OCI-LY1 (cell line): Measurements from ENCODE around the gene FARP1.
"Not testable (repeated sequence)": the region's sequence is repeated elsewhere in the genome, so short reads cannot be mapped to it uniquely, and the experiment has no call there.

Experiments
- H2AFZ ChIP-seq: fragments of 200-600 bp; sonication (generic), shearing (Covaris generic); 2 replicates; pipeline ENCODE4 v1.6.0; 2014; ENCODE audit warnings: antibody characterized with exemption, mild to moderate bottlenecking, low read length
- H3F3A ChIP-seq: fragments of 200-600 bp; sonication (generic), shearing (Covaris generic); 2 replicates; pipeline ENCODE4 v1.6.0; 2014; ENCODE audit warnings: mild to moderate bottlenecking, antibody characterized with exemption, low read length, moderate library complexity; ENCODE audit not compliant: insufficient read depth
- H3K27ac ChIP-seq: fragments of 200-600 bp; sonication (generic); 2 replicates; pipeline ENCODE4 v1.5.1; 2014; ENCODE audit warnings: low read length, mixed run types, mild to moderate bottlenecking, low read depth; ENCODE audit not compliant: poor library complexity, severe bottlenecking
- H3K27me3 ChIP-seq: fragments of 200-600 bp; sonication (generic); 2 replicates; pipeline ENCODE4 v1.6.0; 2014; ENCODE audit warnings: antibody characterized with exemption, mild to moderate bottlenecking, low read length, moderate library complexity; ENCODE audit not compliant: insufficient read depth
- H3K36me3 ChIP-seq: fragments of 200-600 bp; sonication (generic); 2 replicates; pipeline ENCODE4 v1.6.1; 2014; ENCODE audit warnings: mild to moderate bottlenecking, antibody characterized with exemption, low read length, moderate library complexity, mixed read lengths; ENCODE audit not compliant: insufficient read depth
- H3K4me1 ChIP-seq: fragments of 200-600 bp; sonication (generic); 2 replicates; pipeline ENCODE4 v1.5.1; 2014; ENCODE audit warnings: mild to moderate bottlenecking, low read length, moderate library complexity; ENCODE audit not compliant: insufficient read depth, severe bottlenecking
- H3K4me2 ChIP-seq: fragments of 200-600 bp; sonication (generic), shearing (Covaris generic); 2 replicates; pipeline ENCODE4 v1.6.1; 2014; ENCODE audit warnings: low read length
- H3K4me3 ChIP-seq: fragments of 200-600 bp; sonication (generic); 2 replicates; pipeline ENCODE4 v1.5.1; 2014; ENCODE audit warnings: low read length, low read depth, mild to moderate bottlenecking, mixed read lengths; ENCODE audit not compliant: poor library complexity, severe bottlenecking
- H3K79me2 ChIP-seq: fragments of 200-600 bp; shearing (Covaris generic); 2 replicates; pipeline ENCODE4 v1.6.1; 2016; ENCODE audit warnings: mixed run types, low read length, mixed read lengths; ENCODE audit not compliant: insufficient read depth
- H3K9ac ChIP-seq: fragments of 200-600 bp; sonication (generic), shearing (Covaris generic); 2 replicates; pipeline ENCODE4 v1.6.1; 2014; ENCODE audit warnings: mild to moderate bottlenecking, low read length, mixed read lengths
- H3K9me2 ChIP-seq: fragments of 200-600 bp; sonication (generic), shearing (Covaris generic); 2 replicates; pipeline ENCODE4 v1.6.1; 2014; ENCODE audit warnings: low read depth, mild to moderate bottlenecking, low read length, mixed read lengths
- H3K9me3 ChIP-seq: fragments of 200-600 bp; shearing (Covaris generic); 2 replicates; pipeline ENCODE4 v1.6.1; 2014; ENCODE audit warnings: low read length, mixed read lengths
- H4K20me1 ChIP-seq: fragments of 200-600 bp; sonication (generic), shearing (Covaris generic); 2 replicates; pipeline ENCODE4 v1.6.0; 2016; ENCODE audit warnings: mild to moderate bottlenecking, low read length; ENCODE audit not compliant: insufficient read depth
- CTCF ChIP-seq: fragments of 200-600 bp; sonication (generic), shearing (Covaris generic); IDR thresholded peaks from 2 replicates; pipeline ENCODE4 v1.5.1; 2017; ENCODE audit warnings: mild to moderate bottlenecking, antibody characterized with exemption, low read length, moderate library complexity, mixed read lengths
- EZH2 ChIP-seq: fragments of 200-600 bp; sonication (generic), shearing (Covaris generic); IDR thresholded peaks from 2 replicates; pipeline ENCODE4 v1.8.0; 2017; ENCODE audit warnings: borderline replicate concordance, mixed run types, mild to moderate bottlenecking, antibody characterized with exemption, low read length, moderate library complexity, mixed read lengths

FARP1 gene

GRCh38 chr13:98411617-98412265, 268.8 kb downstream of the FARP1 start:
- Histone ChIP-seq H3K4me3 (no peak overlapping the region), H3K9me2 (no peaks in the 10 kb centered on the region), H3K36me3 (no peaks in the 10 kb centered on the region), H4K20me1 (no peaks in the 10 kb centered on the region), H3K27ac (no peak overlapping the region), H3K9ac (no peak overlapping the region), H3K9me3 (no peaks in the 10 kb centered on the region), H3K4me1 (no peaks in the 10 kb centered on the region), H3K79me2 (no peaks in the 10 kb centered on the region), H3K27me3 (peaks cover 6% of the 10 kb centered on the region; the same call in 1 of the 2 replicates), H3K4me2 (no peak overlapping the region), H2AFZ (no peak overlapping the region), H3F3A (no peaks in the 10 kb centered on the region)
- TF ChIP-seq CTCF, result no peak
- TF ChIP-seq EZH2, result no peak

GRCh38 chr13:98413278-98413677, 270.4 kb downstream of the FARP1 start:
- H4K20me1 ChIP-seq, H3K9ac ChIP-seq, H3K79me2 ChIP-seq, H3K9me2 ChIP-seq, H3K4me1 ChIP-seq, H3K4me3 ChIP-seq, H3K36me3 ChIP-seq, H2AFZ ChIP-seq, H3K27ac ChIP-seq, H3F3A ChIP-seq, H3K9me3 ChIP-seq, H3K4me2 ChIP-seq: not testable (repeated sequence)
- peaks cover 15% of the 10 kb centered on the region; the same call in 1 of the 2 replicates for H3K27me3 ChIP-seq

- H2AFZ ChIP-seq, result no peak overlapping the region
- H3K27me3 ChIP-seq, result peaks cover 15% of the 10 kb centered on the region; the same call in 1 of the 2 replicates
- H3F3A ChIP-seq, result no peaks in the 10 kb centered on the region
- no peaks in the 10 kb centered on the region for H3K9me2 ChIP-seq
- H3K79me2 ChIP-seq, result no peaks in the 10 kb centered on the region
- H3K4me1 ChIP-seq, result no peaks in the 10 kb centered on the region
- H3K9ac ChIP-seq, result no peak overlapping the region
- no peak overlapping the region for H3K4me2 ChIP-seq
- H3K27ac ChIP-seq, result no peak overlapping the region
- H4K20me1 ChIP-seq, result no peaks in the 10 kb centered on the region
- H3K36me3 ChIP-seq, result no peaks in the 10 kb centered on the region
- H3K9me3 ChIP-seq, result no peaks in the 10 kb centered on the region; the same call in 1 of the 2 replicates
- no peak overlapping the region for H3K4me3 ChIP-seq
- TF ChIP-seq EZH2, result no peak
- TF ChIP-seq CTCF, result no peak
These were observed 270.9 kb downstream of the FARP1 start for GRCh38 chr13:98413796-98414195.
